Measurements from ENCODE around the gene USP7. TPM values are rescaled to one million over a fixed set of nuclear protein-coding genes. Genes with fewer than 3 reads are reported as not detected.

The USP7 gene
- polyA plus RNA-seq, 1 of the 3 experiments (the other 2 are of a cell fraction): 8.6 TPM

DNA sequence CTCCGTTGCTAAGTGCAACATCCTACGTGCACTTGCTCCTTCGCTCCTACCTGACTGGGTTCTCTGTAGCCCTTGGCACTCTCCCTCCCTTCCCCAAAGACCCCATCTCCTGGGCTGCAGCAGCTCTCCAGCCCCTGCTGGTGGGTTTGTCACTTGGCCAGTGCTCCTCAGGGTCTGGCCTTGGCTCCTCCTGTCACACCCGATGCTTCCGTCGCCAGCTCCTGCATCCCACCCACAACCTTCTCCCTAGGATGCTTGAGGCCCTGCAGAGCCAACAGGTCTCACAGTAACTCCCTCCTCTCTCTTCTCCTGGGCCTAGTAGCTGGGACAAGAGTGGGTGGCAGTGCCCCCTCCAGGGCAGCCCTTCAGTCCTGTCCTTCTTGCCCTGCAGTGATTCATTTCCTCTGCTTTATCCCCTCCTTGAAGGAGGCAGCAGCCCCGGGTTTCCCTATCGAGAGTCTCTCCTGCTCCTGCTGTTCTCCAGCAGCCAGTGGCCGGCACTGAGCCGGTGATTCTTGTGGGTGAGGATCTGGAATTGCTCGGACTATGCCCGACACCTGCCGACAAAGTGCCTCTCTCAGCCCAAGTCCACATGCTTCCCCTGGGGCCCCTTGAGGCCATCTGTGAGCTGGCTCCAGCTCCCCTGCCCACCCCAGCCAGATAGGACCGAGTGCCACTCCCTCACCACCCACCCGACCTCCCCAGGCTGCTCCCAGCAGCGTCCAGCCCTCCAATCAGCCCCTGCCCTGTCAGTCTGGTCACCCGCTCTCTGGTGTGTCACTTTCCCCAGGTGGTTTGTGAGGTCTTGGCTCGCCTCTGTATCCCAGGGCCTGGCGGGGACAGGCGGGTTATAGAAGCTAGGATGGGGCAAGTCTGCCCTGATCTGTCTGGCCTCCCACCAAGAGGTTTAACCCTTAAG is 77.8 kb downstream of the USP7 start:
- peaks cover 9 to 32% of the 10 kb centered on the region in 2 experiments; a peak in 2 of 4 replicates for H3K4me1 ChIP-seq (ENCODE audit: control insufficient read depth in 1 of 2, insufficient read depth in 2 of 2, low read depth in 1 of 2, low read length in 1 of 2)
- TF ChIP-seq RAD21 (IDR thresholded peaks at IDR 0.05; ENCODE audit: low read length) (no peak), TCF12 (IDR thresholded peaks at IDR 0.05) (no peak), NFIC (IDR thresholded peaks at IDR 0.05; ENCODE audit: borderline replicate concordance) (no peak), RFX5 (IDR thresholded peaks at IDR 0.05; ENCODE audit: low read length) (no peak), EP300 (IDR thresholded peaks at IDR 0.05; ENCODE audit: borderline replicate concordance in 1 of 2, low read depth in 1 of 2, low read length in 1 of 2) (no peak), MXI1 (IDR thresholded peaks at IDR 0.05; ENCODE audit: low read depth, low read length) (no peak), YY1 (IDR thresholded peaks at IDR 0.05; ENCODE audit: low read depth) (no peak), TEAD4 (IDR thresholded peaks at IDR 0.05; ENCODE audit: borderline replicate concordance, insufficient read depth) (no peak), FOXM1 (IDR thresholded peaks at IDR 0.05; ENCODE audit: low read depth) (no peak), POLR2AphosphoS5 (IDR thresholded peaks at IDR 0.05; ENCODE audit: low read depth, low read length) (no peak), NRF1 (IDR thresholded peaks at IDR 0.05; ENCODE audit: low read depth, low read length) (no peak), SMC3 (IDR thresholded peaks at IDR 0.05; ENCODE audit: low read depth, low read length) (no peak), RCOR1 (IDR thresholded peaks at IDR 0.05; ENCODE audit: low read length) (no peak), SIN3A (IDR thresholded peaks at IDR 0.05; ENCODE audit: borderline replicate concordance, low read depth, low read length) (no peak), RXRA (IDR thresholded peaks at IDR 0.05; ENCODE audit: borderline replicate concordance, low read depth) (no peak), FOXJ3 (CRISPR knock-in tag; IDR thresholded peaks at IDR 0.05) (no peak)
- TF ChIP-seq, protein P1, sequence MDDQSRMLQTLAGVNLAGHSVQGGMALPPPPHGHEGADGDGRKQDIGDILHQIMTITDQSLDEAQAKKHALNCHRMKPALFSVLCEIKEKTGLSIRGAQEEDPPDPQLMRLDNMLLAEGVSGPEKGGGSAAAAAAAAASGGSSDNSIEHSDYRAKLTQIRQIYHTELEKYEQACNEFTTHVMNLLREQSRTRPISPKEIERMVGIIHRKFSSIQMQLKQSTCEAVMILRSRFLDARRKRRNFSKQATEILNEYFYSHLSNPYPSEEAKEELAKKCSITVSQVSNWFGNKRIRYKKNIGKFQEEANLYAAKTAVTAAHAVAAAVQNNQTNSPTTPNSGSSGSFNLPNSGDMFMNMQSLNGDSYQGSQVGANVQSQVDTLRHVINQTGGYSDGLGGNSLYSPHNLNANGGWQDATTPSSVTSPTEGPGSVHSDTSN (IDR thresholded peaks at IDR 0.05): no peak
- TF ChIP-seq, protein P2, sequence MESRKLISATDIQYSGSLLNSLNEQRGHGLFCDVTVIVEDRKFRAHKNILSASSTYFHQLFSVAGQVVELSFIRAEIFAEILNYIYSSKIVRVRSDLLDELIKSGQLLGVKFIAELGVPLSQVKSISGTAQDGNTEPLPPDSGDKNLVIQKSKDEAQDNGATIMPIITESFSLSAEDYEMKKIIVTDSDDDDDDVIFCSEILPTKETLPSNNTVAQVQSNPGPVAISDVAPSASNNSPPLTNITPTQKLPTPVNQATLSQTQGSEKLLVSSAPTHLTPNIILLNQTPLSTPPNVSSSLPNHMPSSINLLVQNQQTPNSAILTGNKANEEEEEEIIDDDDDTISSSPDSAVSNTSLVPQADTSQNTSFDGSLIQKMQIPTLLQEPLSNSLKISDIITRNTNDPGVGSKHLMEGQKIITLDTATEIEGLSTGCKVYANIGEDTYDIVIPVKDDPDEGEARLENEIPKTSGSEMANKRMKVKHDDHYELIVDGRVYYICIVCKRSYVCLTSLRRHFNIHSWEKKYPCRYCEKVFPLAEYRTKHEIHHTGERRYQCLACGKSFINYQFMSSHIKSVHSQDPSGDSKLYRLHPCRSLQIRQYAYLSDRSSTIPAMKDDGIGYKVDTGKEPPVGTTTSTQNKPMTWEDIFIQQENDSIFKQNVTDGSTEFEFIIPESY (IDR thresholded peaks at IDR 0.05; ENCODE audit: borderline replicate concordance, low read depth): no peak
- TF ChIP-seq, protein P3, sequence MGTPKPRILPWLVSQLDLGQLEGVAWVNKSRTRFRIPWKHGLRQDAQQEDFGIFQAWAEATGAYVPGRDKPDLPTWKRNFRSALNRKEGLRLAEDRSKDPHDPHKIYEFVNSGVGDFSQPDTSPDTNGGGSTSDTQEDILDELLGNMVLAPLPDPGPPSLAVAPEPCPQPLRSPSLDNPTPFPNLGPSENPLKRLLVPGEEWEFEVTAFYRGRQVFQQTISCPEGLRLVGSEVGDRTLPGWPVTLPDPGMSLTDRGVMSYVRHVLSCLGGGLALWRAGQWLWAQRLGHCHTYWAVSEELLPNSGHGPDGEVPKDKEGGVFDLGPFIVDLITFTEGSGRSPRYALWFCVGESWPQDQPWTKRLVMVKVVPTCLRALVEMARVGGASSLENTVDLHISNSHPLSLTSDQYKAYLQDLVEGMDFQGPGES (IDR thresholded peaks at IDR 0.05; ENCODE audit: low read depth, low read length): no peak
- TF ChIP-seq, protein P4, sequence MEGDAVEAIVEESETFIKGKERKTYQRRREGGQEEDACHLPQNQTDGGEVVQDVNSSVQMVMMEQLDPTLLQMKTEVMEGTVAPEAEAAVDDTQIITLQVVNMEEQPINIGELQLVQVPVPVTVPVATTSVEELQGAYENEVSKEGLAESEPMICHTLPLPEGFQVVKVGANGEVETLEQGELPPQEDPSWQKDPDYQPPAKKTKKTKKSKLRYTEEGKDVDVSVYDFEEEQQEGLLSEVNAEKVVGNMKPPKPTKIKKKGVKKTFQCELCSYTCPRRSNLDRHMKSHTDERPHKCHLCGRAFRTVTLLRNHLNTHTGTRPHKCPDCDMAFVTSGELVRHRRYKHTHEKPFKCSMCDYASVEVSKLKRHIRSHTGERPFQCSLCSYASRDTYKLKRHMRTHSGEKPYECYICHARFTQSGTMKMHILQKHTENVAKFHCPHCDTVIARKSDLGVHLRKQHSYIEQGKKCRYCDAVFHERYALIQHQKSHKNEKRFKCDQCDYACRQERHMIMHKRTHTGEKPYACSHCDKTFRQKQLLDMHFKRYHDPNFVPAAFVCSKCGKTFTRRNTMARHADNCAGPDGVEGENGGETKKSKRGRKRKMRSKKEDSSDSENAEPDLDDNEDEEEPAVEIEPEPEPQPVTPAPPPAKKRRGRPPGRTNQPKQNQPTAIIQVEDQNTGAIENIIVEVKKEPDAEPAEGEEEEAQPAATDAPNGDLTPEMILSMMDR (IDR thresholded peaks at IDR 0.05): no peak
- ChIA-PET POLR2A (no interaction called here), CTCF (interaction anchor here (0.7 to 7.5 kb wide), 6 partner anchors 50 to 318 kb away, joined by 3 to 45 read pairs (median 6); partner anchors contain the start of gene ABAT)
- H3K36me3 ChIP-seq (replicated peaks in 1 of 2; ENCODE audit: control insufficient read depth in 1 of 2, insufficient read depth in 2 of 2, low read length in 1 of 2): peaks cover 5 to 18% of the 10 kb centered on the region in 2 experiments
- 0 out of 2 replicates have a peak, but pooled peaks cover 12% of the 10 kb centered on the region for H4K20me1 ChIP-seq (ENCODE audit: insufficient read depth)
- H2AFZ ChIP-seq (ENCODE audit: low read depth): no peak overlapping the region
- H3K27ac ChIP-seq (ENCODE audit: low read depth in 2 of 2, low read length in 1 of 2): peak overlapping the region; percentile 1 to 27; a peak in 2 of 4 replicates
- peak; percentile 69 for DNase-seq
- peaks cover 6% of the 10 kb centered on the region for H3F3A ChIP-seq (replicated peaks; ENCODE audit: insufficient read depth)
- H3K4me2 ChIP-seq: peak overlapping the region; percentile 59
- H3K9ac ChIP-seq: no peak overlapping the region
- no peaks in the 10 kb centered on the region for H3K9me2 ChIP-seq
- 61% methylated on average over 18 of the region's 20 CpGs for WGBS (ENCODE audit: low lambda C conversion rate)
- no peaks in the 10 kb centered on the region for H3K79me2 ChIP-seq (ENCODE audit: insufficient read depth)
- no peak overlapping the region for H3K4me3 ChIP-seq (ENCODE audit: low read depth in 2 of 2, low read length in 1 of 2)
- H3K27me3 ChIP-seq (ENCODE audit: insufficient read depth): no peaks in the 10 kb centered on the region
- no peaks in the 10 kb centered on the region for H3K9me3 ChIP-seq
